Measurements from ENCODE around the gene PIF1. TPM values are rescaled to one million over a fixed set of nuclear protein-coding genes. Genes with fewer than 3 reads are reported as not detected.

Gene PIF1
- total RNA-seq, 2 experiments from 2014 or later, result 0.22 to 0.27 TPM

DNA sequence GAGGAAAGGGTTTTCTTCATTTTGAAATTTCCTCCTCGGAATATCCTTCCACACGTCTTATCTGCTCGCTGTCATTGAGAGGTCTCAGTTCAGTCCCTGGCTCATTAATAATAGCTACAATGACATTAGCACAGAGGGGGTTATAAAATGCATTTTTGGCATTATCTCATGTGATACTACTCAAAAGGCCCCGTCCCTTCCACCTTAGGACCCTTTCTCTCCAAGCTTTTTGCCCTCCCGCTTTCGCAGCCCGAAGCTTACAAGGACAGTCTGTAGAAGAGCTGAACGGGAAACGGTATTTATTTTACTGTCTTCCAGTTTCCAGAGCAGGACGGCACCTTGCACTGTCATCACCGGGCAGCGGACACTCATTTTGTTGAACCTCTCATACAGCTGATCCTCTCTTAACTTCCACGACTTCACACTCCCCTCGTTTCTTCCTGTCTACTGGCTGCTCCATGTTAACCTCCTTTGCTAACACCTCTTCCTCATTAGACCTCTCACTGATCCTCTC, 10.6 kb upstream of the PIF1 start:
- no peak for DNase-seq
- Mint-ChIP-seq H3K27ac (peak overlapping the region; percentile 51), H3K4me1 (ENCODE audit: low read depth) (peaks cover 54% of the 10 kb centered on the region), H3K4me3 (peak overlapping the region; percentile 64), H3K27me3 (no peaks in the 10 kb centered on the region), H3K36me3 (ENCODE audit: low read depth) (no peaks in the 10 kb centered on the region), H3K9me3 (no peaks in the 10 kb centered on the region)
- Histone ChIP-seq H3K36me3 (ENCODE audit: insufficient read depth, low read length) (no peaks in the 10 kb centered on the region), H3K4me1 (ENCODE audit: insufficient read depth, low read length) (peaks cover 48% of the 10 kb centered on the region), H3K27ac (ENCODE audit: low read depth in 1 of 2, low read length in 2 of 2) (peak overlapping the region in 1 of 2 donors; percentile 3), H3K9me3 (ENCODE audit: control insufficient read depth in 1 of 2, insufficient read depth in 1 of 2, low read length in 2 of 2) (no peaks in the 10 kb centered on the region), H3K27me3 (ENCODE audit: control insufficient read depth in 1 of 2, insufficient read depth in 2 of 2, low read length in 2 of 2) (no peaks in the 10 kb centered on the region), H3K4me3 (ENCODE audit: low read length) (no peak overlapping the region)
- TF ChIP-seq, protein P1, sequence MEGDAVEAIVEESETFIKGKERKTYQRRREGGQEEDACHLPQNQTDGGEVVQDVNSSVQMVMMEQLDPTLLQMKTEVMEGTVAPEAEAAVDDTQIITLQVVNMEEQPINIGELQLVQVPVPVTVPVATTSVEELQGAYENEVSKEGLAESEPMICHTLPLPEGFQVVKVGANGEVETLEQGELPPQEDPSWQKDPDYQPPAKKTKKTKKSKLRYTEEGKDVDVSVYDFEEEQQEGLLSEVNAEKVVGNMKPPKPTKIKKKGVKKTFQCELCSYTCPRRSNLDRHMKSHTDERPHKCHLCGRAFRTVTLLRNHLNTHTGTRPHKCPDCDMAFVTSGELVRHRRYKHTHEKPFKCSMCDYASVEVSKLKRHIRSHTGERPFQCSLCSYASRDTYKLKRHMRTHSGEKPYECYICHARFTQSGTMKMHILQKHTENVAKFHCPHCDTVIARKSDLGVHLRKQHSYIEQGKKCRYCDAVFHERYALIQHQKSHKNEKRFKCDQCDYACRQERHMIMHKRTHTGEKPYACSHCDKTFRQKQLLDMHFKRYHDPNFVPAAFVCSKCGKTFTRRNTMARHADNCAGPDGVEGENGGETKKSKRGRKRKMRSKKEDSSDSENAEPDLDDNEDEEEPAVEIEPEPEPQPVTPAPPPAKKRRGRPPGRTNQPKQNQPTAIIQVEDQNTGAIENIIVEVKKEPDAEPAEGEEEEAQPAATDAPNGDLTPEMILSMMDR (IDR thresholded peaks at IDR 0.05), result peak; percentile 24
- POLR2A ChIA-PET, result interaction anchor here (0.9 to 7.5 kb wide), 4 partner anchors 8 to 57 kb away, joined by 4 to 157 read pairs (median 11); partner anchors contain the start of gene PIF1
- intact Hi-C loops (cut with DNase I, micrococcal nuclease), result loop anchor here (2.0 to 10.0 kb wide), 2 partner anchors 59 to 469 kb away; partner anchors contain the start of gene RNU5B-1 (in 1 of the 2)
- CTCF ChIA-PET, result interaction anchor here (1.0 to 3.2 kb wide), 13 partner anchors 9 to 153 kb away, joined by 3 to 44 read pairs (median 6); partner anchors contain the start of genes PIF1 and SPG21
- ATAC-seq (ENCODE audit: poor library complexity), result no peak

DNA sequence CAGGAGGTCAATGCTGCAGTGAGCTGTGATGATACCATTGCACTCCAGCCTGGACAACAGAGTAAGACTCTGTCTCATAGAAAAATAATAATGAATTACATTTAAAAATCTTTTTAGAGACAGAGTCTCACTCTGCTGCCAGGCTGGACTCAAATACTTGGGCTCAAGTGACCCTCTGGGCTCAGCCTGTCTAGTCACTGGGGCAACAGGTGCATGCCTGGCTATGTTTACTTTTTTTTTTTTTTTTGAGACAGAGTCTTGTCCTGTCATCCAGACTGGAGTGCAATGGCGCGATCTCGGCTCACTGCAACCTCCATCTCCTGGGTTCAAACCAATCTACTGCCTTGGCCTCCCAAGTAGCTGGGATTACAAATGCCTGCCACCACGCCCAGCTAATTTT, 8.2 kb upstream of the PIF1 start:
- H3K9me3 Mint-ChIP-seq, result no peaks in the 10 kb centered on the region
- intact Hi-C loops (cut with DNase I, micrococcal nuclease), result loop anchor here (2.0 to 10.0 kb wide), 2 partner anchors 71 to 471 kb away; partner anchors contain the start of gene RNU5B-1 (in 1 of the 2)
- POLR2A ChIA-PET, result interaction anchor here (1.7 kb wide), 1 partner anchor 61 kb away, joined by 8 read pairs; no protein-coding TSS in a partner anchor

DNA sequence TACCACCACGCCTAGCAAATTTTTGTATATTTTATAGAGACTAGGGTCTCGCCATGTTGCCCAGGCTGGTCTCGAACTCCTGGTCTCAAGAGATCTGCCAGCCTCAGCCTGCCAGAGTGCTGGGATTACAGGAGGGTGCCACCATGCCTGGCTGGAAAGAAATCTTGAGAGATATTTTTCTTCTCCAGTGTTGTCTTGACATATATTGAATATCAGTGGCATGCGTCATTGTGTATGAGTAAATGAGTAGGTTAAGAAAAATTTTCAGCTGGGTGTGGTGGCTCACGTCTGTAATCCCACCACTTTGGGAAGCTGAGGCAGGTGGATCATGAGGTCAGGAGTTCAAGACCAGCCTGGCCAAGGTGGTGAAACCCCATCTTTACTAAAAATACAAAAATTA, 3.5 kb upstream of the PIF1 start:
- no peak overlapping the region for H3K27ac Mint-ChIP-seq
- TF ChIP-seq, protein P1 (IDR thresholded peaks at IDR 0.05), result no peak
- Histone ChIP-seq H3K27me3 (ENCODE audit: control insufficient read depth in 1 of 2, insufficient read depth in 2 of 2, low read length in 2 of 2) (peaks cover 2 to 5% of the 10 kb centered on the region in 2 experiments), H3K27ac (ENCODE audit: low read depth in 1 of 2, low read length in 2 of 2) (no peak overlapping the region), H3K4me3 (ENCODE audit: low read length) (no peak overlapping the region), H3K9me3 (ENCODE audit: control insufficient read depth in 1 of 2, insufficient read depth in 1 of 2, low read length in 2 of 2) (no peaks in the 10 kb centered on the region), H3K4me1 (ENCODE audit: insufficient read depth, low read length) (peaks cover 22% of the 10 kb centered on the region), H3K36me3 (ENCODE audit: insufficient read depth, low read length) (no peaks in the 10 kb centered on the region)
- peaks cover 13% of the 10 kb centered on the region for H3K27me3 Mint-ChIP-seq
- H3K4me3 Mint-ChIP-seq, result no peak overlapping the region
- no peaks in the 10 kb centered on the region for H3K36me3 Mint-ChIP-seq (ENCODE audit: low read depth)
- no peaks in the 10 kb centered on the region for H3K9me3 Mint-ChIP-seq
- ATAC-seq (ENCODE audit: poor library complexity), result no peak
- intact Hi-C loops (cut with DNase I, micrococcal nuclease), result loop anchor here in 1 of 2 experiments (10.0 kb wide), 1 partner anchor 664 kb away; the partner anchor contains the start of gene PPIB
- CTCF ChIA-PET, result no interaction called here
- peaks cover 27% of the 10 kb centered on the region for H3K4me1 Mint-ChIP-seq (ENCODE audit: low read depth)
- POLR2A ChIA-PET, result interaction anchor here (0.6 kb wide), 1 partner anchor 97 kb away, joined by 3 read pairs; no protein-coding TSS in a partner anchor
- DNase-seq, result no peak

More for the DNA sequence above, 8.2 kb upstream of the PIF1 start:
- no peaks in the 10 kb centered on the region for H3K9me3 ChIP-seq (ENCODE audit: control insufficient read depth in 1 of 2, insufficient read depth in 1 of 2, low read length in 2 of 2)
- H3K36me3 Mint-ChIP-seq (ENCODE audit: low read depth), result no peaks in the 10 kb centered on the region
- H3K4me3 ChIP-seq (ENCODE audit: low read length), result no peak overlapping the region
- H3K4me3 Mint-ChIP-seq, result no peak overlapping the region
- H3K4me1 Mint-ChIP-seq (ENCODE audit: low read depth), result peaks cover 36% of the 10 kb centered on the region
- no peak overlapping the region for H3K27ac ChIP-seq (ENCODE audit: low read depth in 1 of 2, low read length in 2 of 2)
- H3K27me3 Mint-ChIP-seq, result no peaks in the 10 kb centered on the region
- H3K27me3 ChIP-seq (ENCODE audit: control insufficient read depth in 1 of 2, insufficient read depth in 2 of 2, low read length in 2 of 2), result no peaks in the 10 kb centered on the region
- no peaks in the 10 kb centered on the region for H3K36me3 ChIP-seq (ENCODE audit: insufficient read depth, low read length)
- no peak for DNase-seq
- ATAC-seq (ENCODE audit: poor library complexity), result no peak
- no peak overlapping the region for H3K27ac Mint-ChIP-seq
- TF ChIP-seq, protein P1 (IDR thresholded peaks at IDR 0.05), result no peak
- CTCF ChIA-PET, result interaction anchor here (0.6 to 0.8 kb wide), 3 partner anchors 10 to 96 kb away, joined by 3 read pairs; no protein-coding TSS in a partner anchor
- H3K4me1 ChIP-seq (ENCODE audit: insufficient read depth, low read length), result peaks cover 34% of the 10 kb centered on the region
